DMS114 treated with DMSO at 0.1 percent for 48 hours (cell line): Measurements from ENCODE around the gene SCNM1.
A peak's percentile ranks its signal among the peaks of the same experiment; 100 is the strongest.
"Not testable (repeated sequence)": the region's sequence is repeated elsewhere in the genome, so short reads cannot be mapped to it uniquely, and the experiment has no call there.

ENCODE experiments used
- DNase-seq: peaks from one replicate; lab custom pipeline; 2025; ENCODE audit not compliant: unreplicated experiment; lab: John Stamatoyannopoulos, UW

SCNM1 gene

DNA sequence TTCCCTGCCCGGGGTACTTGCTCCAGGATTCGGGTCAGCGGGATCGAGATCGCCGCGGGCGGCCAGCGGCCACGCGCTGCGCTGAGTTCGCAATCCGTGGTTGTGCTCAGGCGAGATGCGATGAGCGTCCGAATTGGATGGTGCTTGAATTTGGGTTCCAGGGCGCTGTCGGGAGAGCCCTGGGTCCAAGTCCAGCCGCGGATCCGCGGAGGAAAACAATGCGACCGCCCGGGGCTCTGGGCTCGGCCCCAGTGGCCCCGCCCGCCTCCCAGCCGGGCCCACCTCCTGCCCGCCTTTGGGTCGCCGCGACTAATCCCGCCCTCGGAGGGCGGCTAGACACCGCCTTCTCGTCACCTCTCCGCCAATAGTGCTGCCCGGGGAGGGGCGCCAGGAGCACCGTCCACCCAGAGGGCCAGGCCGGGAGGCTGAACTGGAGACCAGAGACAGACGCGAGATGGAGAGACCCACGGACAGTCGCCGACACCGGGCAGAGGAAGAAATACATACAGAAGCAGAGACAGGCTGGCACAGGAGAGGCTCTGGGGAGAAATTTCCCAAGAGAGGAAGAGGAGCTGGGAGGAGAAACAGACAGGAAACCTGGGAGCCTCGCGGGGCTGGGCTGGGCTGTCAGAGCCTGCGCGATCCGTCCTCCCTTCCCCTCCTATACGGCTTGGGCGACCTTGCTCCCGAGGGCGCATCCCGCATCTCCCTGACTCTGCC lies 19.4 kb upstream of the SCNM1 start, which contains the start of gene SEMA6C:
SEMA6C (minus strand) TSS at position 220 of the 720 bp plus-strand sequence. CDS start 4,010 bp downstream, outside the sequence.
- DNase-seq = peak; percentile 94

DNA sequence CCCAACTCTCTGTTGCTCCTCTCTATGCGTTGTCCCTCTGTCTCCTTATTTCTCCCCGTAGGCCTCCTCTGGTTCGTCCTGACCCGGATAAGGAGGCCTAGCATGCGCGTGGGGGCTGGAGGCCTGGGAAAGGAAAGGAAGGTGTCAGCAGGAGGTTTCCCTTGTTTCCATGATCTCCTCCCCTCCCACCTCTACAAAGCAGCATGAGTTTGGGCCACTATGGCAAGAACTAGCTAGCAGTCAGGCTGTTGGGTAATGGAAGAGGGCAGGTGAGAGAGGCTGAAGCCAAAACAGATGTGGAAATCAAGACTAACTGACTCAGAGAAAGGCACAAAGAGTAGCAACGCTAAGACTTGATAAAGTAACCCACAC lies 18.8 kb upstream of the SCNM1 start:
- no peak for DNase-seq

DNA sequence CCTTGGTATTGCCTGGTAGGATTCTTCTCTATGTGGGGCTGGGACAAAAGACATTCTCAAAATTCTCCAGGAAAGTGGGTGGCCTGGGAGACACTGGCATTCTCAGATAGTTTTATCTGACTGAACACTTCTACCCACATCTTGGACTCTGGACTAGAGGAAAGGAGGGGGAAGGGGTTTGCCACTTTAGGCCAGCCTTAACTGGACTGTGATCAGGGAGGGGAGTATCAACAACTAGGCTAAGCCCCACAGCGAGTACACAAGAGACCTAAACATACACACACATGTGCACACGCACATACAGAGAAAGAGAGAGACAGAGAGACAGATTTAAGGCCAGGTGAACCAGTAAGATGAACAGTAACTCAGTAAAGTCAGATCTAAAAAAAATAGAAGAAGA lies 18.3 kb upstream of the SCNM1 start:
- DNase-seq = no peak

DNA sequence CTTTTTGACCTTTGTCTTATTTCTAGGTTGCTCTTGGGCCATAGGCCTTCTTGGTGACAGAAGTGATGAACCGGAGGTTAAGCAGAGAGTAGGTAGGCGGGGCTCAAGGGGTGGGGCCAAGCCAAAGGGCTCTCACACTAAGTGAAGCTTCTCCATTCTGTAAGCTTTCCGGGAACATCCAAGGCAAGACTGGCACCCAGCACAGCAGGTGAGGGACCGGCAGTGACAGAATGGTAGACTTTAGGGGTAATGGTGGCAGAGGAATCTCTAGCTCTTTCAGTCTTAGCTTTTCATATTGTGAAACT lies 9.5 kb upstream of the SCNM1 start, which contains the start of gene TNFAIP8L2:
TNFAIP8L2 (plus strand) TSS at position 135 of the 305 bp plus-strand sequence. CDS start 2,049 bp downstream, outside the sequence.
- no peak for DNase-seq

DNA sequence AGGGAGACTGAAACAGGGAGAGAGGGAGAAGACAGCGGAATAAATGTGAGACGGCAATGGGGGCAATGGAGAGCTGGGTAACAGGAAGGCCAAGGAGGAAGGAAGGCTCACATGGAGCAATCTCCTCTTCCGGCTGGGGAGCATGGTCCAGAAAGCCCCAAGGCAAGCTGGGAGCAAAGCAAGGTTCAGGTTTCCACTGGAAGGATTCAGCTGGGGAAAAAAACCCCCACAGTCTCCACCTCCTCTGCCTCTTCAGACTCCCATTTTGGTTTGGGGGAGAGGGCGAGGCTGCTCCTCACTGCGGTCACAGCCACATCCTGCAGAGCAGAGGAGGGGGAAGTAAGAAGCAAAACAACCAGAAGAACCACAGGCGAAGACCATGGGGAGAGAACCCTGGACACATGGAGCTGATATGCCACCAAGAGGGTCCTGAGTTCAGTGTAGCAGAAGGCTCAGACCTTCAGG lies 8.8 kb upstream of the SCNM1 start:
- no peak for DNase-seq

DNA sequence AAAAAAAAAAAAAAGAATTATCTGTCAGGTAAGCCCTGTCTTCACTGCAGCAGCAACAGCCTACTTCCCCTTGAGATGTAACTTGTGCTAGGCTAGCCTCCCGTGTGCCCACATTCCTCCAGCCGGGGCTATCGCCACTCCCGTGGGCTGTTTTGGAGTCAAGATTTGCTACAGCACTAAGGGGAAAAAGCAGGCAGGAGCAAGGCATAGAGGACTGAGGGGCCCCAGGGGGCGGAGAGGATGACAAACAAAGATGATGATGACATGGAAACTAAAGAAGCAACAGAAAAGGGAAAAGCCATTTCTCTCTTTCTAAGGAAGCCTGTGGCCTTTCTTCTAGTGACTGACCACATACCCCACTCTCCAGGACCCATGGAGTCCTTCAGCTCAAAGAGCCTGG lies 7.6 kb upstream of the SCNM1 start:
- no peak for DNase-seq

DNA sequence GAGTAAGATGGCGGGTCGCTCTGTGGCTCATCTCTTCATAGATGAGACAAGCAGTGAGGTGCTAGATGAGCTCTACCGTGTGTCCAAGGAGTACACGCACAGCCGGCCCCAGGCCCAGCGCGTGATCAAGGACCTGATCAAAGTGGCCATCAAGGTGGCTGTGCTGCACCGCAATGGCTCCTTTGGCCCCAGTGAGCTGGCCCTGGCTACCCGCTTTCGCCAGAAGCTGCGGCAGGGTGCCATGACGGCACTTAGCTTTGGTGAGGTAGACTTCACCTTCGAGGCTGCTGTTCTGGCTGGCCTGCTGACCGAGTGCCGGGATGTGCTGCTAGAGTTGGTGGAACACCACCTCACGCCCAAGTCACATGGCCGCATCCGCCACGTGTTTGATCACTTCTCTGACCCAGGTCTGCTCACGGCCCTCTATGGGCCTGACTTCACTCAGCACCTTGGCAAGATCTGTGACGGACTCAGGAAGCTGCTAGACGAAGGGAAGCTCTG lies 7.1 kb upstream of the SCNM1 start:
- no peak for DNase-seq

DNA sequence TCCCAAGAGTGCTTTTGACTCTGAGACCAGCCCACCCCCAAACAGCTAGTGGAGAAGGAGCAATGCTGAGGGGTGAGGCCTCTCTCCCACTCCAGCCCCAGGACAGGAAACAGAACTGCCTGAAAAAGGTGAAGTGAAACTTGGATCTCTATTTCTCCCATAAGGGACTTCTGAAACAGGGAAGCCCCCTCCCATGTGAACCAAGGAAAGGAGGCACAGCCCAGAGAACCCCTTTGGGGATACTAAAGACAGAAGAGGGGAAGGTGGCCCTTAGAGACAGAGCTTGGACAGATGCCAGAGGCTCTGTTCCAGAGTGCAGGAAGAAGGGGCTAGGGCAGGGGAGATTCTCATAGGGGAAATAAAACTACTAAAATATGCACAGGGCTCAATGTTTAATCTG lies 6.6 kb upstream of the SCNM1 start:
- DNase-seq = no peak

DNA sequence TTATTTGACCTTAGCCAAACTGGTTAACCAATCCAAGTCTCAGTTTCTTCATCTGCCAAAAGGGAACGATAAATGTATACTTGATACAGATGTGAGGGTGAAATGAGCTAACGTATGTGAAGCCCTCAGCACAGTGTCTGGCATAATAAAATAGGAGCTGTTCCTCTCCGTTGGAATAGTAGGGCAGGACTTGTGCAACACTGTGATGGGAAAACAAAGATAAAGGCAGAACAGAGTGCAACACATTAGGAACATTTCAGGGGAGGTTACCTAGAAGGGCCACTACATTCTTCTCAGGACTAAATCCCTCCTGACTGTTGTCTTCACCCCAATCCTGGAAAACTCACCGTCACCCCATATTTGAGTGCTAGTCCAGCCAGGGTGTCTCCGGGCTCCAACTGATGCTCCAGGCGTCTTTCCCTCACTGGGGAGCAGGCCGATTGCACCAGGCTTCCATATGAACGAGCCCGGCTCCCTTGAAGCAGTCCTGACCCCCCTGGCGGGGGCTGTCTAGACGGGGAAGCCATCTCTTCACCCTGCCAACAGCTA lies 1.1 kb upstream of the SCNM1 start:
- no peak for DNase-seq

DNA sequence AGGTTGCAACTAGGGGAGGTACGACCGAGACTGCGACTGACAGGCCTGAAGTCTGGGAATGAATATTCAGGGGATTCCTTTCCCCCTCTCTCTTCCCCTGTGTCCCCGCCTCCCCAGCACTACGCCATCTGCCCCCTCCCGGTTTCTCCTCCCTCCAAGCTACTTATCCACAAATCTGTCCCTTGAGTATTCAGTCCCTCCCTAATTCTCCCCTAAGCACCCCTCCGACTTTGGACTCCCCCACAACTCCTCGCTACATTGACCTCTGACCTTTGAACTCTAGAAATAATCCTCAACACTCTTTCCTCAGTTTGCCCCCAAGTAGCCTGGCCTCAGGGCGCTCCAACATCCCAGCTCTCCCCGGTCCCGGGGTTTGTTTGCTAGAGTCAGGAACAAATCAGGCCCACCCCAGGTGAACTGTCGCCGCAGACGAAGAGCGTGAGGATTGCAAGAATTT lies 635 bp upstream of the SCNM1 start:
- DNase-seq = peak; percentile 51

DNA sequence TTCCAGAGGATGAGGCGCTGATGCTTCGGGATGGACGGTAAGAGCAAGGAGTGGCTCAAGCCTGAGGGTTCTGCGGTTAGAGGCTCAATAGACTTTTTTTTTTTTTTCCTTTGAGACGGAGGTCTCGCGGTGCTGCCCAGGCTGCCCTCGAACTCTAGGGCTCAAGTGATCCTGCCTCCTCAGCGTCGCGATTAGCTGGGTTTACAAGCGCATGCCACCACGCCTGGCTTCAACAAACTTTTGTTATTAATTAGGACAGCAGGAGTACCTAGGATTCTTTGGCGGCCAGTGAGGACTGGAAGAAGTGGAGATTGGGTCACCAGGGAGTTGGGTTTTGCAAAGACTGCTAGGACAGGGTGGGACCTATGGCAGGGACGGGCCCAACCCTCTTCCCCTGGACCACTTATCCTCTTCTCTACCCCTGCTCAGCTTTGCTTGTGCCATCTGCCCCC lies 587 bp downstream of the SCNM1 start:
- no peak for DNase-seq

DNA sequence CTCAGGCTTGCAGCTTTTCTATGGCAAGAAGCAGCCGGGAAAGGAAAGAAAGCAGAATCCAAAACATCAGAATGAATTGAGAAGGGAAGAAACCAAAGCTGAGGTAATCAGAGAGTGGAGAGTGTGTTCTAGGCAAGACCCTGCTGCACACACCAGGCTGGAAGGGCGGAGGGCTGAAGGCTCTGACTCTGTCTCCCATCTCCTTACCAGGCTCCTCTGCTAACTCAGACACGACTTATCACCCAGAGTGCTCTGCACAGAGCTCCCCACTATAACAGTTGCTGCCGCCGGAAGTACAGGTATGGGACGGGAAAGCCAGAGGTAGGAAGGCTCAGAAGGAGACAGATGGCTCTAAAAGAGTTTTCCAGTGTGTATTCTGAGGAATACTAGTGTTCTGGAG lies 1.2 kb downstream of the SCNM1 start:
- no peak for DNase-seq

DNA sequence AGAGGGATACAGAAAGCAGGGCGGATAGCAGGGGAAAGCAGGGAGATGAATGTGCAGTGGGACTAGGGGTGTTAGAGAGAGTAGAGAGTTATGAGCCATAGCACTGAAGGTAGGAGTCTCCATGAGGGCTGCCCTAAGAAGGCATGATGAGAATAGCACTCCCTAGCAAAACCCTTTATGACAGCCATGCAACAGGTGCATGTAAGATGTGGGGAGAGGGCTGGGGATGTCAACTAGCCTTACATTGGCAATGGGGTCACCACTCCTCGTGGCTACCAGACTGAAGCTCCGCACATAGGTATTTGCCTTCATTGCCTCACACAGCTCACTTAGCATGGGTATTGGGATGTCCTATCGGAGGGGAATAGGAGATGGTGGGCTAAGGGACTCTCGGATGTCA lies 5.2 kb downstream of the SCNM1 start:
- DNase-seq = no peak

DNA sequence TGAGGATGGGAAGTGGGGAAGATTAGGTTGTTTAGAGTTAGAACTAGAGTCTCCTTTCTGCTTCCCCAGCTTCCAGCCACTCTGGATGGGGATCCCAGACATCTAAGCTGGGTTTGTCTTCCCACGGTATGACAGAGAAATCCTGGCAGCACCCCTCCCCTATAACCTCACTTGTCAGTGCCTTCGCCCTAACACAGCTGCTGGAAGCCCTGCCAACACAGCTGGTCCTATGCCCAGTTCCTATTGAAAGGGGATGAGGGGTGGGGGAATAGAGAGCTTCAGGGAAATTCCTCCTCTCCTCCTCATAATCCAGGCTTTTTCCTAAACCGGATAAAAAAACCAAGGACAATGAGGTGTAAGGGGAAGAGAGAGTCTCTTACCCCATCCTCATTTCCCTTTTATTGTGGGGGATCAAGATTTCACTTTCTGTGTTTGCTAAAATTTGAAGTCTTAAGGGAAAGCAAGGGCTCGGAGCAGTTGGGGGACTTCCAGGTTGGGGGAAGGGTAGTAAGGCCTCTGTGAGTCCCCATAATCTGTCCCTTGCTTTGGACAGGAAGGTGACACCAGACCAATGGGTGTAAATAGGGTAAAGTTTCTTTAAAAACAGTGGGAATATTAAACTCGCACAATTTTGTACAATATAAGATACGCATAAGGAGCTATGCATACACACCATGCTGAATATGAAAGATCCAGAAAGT lies 9.2 kb downstream of the SCNM1 start:
- no peak for DNase-seq

DNA sequence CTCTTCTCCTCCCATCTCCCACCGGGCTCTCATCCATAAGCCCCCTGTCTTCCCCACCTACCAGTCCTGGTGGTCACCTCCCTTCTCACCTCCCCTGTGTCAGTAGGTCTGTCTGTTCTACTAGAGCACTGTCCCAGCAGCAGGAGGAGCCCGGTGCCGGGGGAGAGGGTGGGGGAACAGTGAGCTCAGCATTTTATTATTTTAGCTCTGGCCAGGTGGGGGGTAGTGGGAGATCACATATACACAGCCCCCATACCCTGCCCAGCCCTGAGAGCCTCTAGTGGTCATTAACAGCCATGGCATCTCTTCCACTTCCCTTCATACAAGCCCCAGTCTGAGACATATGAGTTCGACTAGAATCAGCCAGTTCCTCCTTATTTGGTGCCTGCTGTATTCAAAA lies 9.9 kb downstream of the SCNM1 start, which contains the start of gene TMOD4:
TMOD4 (minus strand) TSS at position 119 of the 400 bp plus-strand sequence. CDS start 1,106 bp downstream, outside the sequence.
- DNase-seq = peak; percentile 66

DNA sequence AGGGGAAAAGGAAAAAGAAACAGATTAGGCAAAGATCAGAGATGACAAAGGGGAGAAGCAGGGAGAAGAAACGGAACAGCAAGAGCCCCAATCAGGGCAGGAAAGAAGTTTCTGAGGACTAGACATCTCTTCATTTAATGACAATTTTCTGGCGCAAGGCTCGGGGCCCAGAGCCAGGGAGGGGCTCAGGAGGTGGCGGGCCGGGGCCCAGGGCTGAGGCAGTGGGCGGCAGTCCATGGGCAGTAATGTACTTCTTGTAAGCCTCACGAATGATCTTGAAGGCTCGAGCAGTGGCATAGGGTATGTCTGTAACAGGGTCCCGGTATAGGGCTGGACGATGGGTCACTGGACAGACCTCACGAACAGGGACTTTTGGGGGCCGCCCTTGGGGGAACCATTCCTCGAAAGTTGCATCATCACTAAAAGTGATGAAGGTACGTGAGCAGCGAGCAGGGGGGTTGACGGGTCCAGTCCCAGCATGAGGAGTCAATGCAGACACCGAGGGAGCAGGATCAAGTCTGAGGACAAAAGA lies 10.6 kb downstream of the SCNM1 start:
- DNase-seq = no peak

DNA sequence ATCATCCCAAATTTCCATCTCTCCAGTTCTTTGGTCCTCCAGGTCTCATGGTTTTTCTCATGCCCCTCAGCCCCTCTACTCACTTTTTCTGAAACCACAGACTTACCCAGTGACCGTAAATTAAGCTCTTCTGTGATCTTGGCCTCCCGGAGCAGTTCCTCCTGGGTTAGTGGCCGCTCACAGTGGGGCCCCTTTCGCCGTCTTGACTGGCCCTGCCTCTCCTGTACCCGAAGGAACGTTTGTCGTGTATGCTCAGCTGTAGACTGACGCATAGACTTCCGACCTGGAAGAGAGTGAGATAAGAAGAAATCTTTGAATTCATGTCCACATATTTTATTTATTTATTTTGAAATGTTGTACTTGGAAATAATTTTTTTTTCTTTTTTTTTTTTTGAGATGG lies 18.3 kb downstream of the SCNM1 start:
- DNase-seq = no peak

DNA sequence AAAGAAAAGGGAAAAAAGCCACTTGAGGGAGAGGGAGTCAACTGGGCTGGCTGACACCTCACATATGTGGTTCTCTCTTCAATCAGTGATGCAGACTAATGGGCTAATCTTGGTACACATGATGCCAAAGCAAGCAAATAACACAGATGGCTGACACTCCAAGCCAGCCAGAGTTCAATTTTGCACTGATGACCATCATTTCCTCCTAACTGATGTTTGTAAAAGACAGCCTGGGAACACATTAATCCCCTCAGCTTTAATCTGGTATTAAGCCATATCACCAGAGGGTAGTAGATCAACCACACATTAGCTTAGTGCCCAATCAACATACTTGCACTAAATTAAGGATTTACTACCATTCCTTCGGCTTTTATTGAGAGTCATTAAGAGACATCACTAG lies 21.3 kb downstream of the SCNM1 start:
- DNase-seq = no peak

DNA sequence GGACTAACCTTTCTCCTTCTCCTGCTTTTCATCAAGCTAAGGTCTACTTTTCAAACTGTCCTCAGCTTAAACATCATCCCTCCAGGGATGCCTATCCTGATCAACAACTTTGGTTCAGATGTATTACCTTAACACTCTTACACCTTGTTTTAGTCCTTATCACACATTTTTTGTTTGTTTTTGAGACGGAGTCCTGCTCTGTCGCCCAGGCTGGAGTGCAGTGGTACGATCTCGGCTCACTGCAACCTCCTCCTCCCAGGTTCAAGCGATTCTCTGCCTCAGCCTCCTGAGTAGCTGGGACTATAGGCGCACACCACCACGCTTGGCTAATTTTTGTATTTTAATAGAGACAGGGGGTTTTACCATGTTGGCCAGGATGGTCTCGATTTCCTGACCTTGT lies 22.7 kb downstream of the SCNM1 start:
- not testable (repeated sequence) for DNase-seq

DNA sequence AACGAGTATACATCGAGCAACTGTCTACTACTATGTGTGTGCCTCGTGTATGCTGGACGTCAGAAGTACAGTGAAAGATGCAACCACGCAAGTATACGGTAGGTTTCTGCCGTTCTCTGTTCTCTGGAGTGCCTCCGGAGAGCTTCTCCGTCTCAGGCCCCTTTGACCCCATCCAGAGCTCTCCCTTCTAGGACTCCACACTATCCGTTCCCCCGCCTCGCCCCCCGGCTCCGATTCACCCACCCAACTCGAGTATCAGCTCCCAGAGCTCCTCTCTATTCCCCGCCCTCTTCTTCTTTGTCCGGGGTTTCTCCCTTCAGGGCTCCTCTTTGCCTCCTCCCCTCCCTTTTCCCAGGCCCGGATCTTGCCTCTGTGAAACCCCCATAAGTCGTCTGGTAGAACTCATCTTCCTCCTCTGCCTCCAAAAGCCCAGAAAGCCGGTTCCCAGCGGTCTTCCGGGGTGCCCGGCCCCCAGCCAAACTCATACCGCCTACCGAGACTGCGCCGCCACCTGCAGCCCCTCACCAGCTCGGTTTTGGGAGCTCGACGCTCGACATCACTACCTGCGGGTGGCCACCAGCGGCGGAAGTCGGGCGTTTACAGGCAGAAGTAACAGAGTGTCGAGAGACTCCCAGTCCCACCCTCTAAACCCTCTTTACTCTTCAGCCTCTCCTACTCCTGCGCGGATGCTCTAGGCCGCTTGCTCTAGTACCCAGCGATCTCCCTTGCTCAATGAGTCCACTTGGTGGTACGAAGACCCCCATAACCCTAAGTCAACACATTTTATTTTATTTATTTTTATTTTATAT lies 23.9 kb downstream of the SCNM1 start, which contains the start of gene VPS72:
VPS72 (minus strand) TSS at position 561 of the 809 bp plus-strand sequence; CDS start at position 485, 76 bp downstream.
- DNase-seq = peak; percentile 97

DNA sequence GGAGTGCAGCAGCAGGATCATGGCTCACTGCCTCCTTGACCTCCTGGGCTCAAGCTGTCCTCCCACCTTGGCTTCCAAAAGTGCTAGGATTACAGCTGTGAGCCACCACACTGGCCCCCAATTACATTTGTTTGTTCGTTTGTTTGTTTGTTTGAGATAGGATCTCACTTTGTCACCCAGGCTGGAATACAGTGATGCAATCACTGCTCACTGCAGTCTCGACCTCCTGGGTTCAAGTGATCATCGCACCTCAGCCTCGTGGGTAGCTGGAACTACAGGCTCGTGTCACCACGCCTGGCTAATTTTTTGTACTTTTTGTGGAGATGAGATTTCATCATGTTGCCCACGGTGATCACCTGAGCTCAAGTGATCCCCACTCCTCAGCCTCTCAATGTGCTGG lies 26.1 kb downstream of the SCNM1 start:
- DNase-seq = no peak
